HG02981 (cell line): ENCODE measurements around the gene PROK1.
A peak's percentile ranks its signal among the peaks of the same experiment; 100 is the strongest.
"Not testable (repeated sequence)": the region's sequence is repeated elsewhere in the genome, so short reads cannot be mapped to it uniquely, and the experiment has no call there.

Experiments used
- ATAC-seq: cut with Tn5 transposase; IDR thresholded peaks from one replicate; pipeline ENCODE4 v1.9.1; 2021; ENCODE audit warnings: mild to moderate bottlenecking, moderate library complexity; ENCODE audit not compliant: unreplicated experiment

Gene PROK1

GRCh38 chr1:110450929-110451328, at the start of gene PROK1:
TSS of gene PROK1 (plus strand) at chr1:110451149. CDS start at chr1:110451217, 68 bp downstream.
- ATAC-seq: no peak

GRCh38 chr1:110403805-110404204, 47.1 kb upstream of the PROK1 start:
- ATAC-seq: no peak

GRCh38 chr1:110404401-110404800, 46.5 kb upstream of the PROK1 start:
- ATAC-seq: no peak

GRCh38 chr1:110406407-110406806, 44.5 kb upstream of the PROK1 start:
- ATAC-seq: not testable (repeated sequence)

GRCh38 chr1:110407260-110408210, 43.4 kb upstream of the PROK1 start, which contains the start of gene LAMTOR5:
TSS of gene LAMTOR5 (minus strand) at chr1:110407694. CDS start at chr1:110407620, 74 bp downstream.
- ATAC-seq: peak; percentile 91

- no peak for ATAC-seq
Measured at GRCh38 chr1:110408488-110408887, 42.5 kb upstream of the PROK1 start.

- ATAC-seq: no peak
Measured at GRCh38 chr1:110409316-110409715, 41.6 kb upstream of the PROK1 start.

GRCh38 chr1:110411173-110411735, 39.7 kb upstream of the PROK1 start:
- no peak for ATAC-seq

GRCh38 chr1:110412576-110412975, 38.4 kb upstream of the PROK1 start:
- no peak for ATAC-seq

GRCh38 chr1:110413045-110413444, 37.9 kb upstream of the PROK1 start:
- not testable (repeated sequence) for ATAC-seq

GRCh38 chr1:110418729-110419128, 32.2 kb upstream of the PROK1 start:
- ATAC-seq: no peak

- ATAC-seq: no peak
Measured at GRCh38 chr1:110420023-110420662, 30.8 kb upstream of the PROK1 start.

GRCh38 chr1:110420874-110421793, 29.8 kb upstream of the PROK1 start:
- no peak for ATAC-seq

GRCh38 chr1:110424699-110425611, 26.0 kb upstream of the PROK1 start:
- ATAC-seq: no peak

GRCh38 chr1:110425612-110426152, 25.3 kb upstream of the PROK1 start:
- no peak for ATAC-seq

- no peak for ATAC-seq
Measured at GRCh38 chr1:110426854-110427253, 24.1 kb upstream of the PROK1 start.

GRCh38 chr1:110428946-110429345, 22.0 kb upstream of the PROK1 start:
- ATAC-seq: no peak

- no peak for ATAC-seq
Measured at GRCh38 chr1:110430366-110430765, 20.6 kb upstream of the PROK1 start.

GRCh38 chr1:110430901-110431300, 20.0 kb upstream of the PROK1 start:
- no peak for ATAC-seq
